Neural progenitor cell (in vitro differentiated cells): Measurements from ENCODE around the gene SRP14. TPM values are rescaled to one million over a fixed set of nuclear protein-coding genes. Genes with fewer than 3 reads are reported as not detected.

Source experiments
- DNase-seq: peaks from one replicate; pipeline ENCODE4 v3.0.0-alpha.2; 2016; ENCODE audit warnings: low spot score
- H2AFZ ChIP-seq: fragments of 200-600 bp; sonication (generic); replicated peaks from 2 replicates; pipeline ENCODE4 v1.6.1; 2016; ENCODE audit warnings: antibody characterized with exemption
- H3F3A ChIP-seq: fragments of 200-600 bp; sonication (generic); 2 replicates; pipeline ENCODE4 v1.6.1; 2016; ENCODE audit warnings: antibody characterized with exemption, low read depth
- H3K27ac ChIP-seq: fragments of 200-600 bp; sonication (generic); 2 replicates; pipeline ENCODE4 v1.5.1; 2016; ENCODE audit warnings: mild to moderate bottlenecking
- H3K27me3 ChIP-seq: fragments of 200-600 bp; sonication (generic); 2 replicates; pipeline ENCODE4 v1.6.1; 2016; ENCODE audit warnings: mild to moderate bottlenecking, moderate library complexity
- H3K36me3 ChIP-seq: fragments of 200-600 bp; sonication (generic); 2 replicates; pipeline ENCODE4 v1.5.1; 2016
- H3K4me1 ChIP-seq: fragments of 200-600 bp; sonication (generic); 2 replicates; pipeline ENCODE4 v1.6.1; 2016; ENCODE audit warnings: mixed run types
- H3K4me2 ChIP-seq: fragments of 200-600 bp; sonication (generic); 2 replicates; pipeline ENCODE4 v1.6.1; 2016
- H3K4me3 ChIP-seq: fragments of 200-600 bp; sonication (generic); 2 replicates; pipeline ENCODE4 v1.5.1; 2016
- H3K79me2 ChIP-seq: fragments of 200-600 bp; sonication (generic); 2 replicates; pipeline ENCODE4 v1.6.1; 2016; ENCODE audit warnings: low read depth
- H3K9ac ChIP-seq: fragments of 200-600 bp; sonication (generic); 2 replicates; pipeline ENCODE4 v1.6.1; 2016
- H3K9me3 ChIP-seq: fragments of 200-600 bp; sonication (generic); 2 replicates; pipeline ENCODE4 v1.5.1; 2016; ENCODE audit warnings: low read depth
- H4K20me1 ChIP-seq: fragments of 200-600 bp; sonication (generic); 2 replicates; pipeline ENCODE4 v1.6.1; 2016; ENCODE audit warnings: low read depth
- H3K27ac Mint-ChIP-seq: 3 replicates; pipeline ENCODE4 v1.8.0; 2021; ENCODE audit warnings: mixed read lengths
- H3K27me3 Mint-ChIP-seq: 2 replicates; pipeline ENCODE4 v1.8.0; 2022; ENCODE audit warnings: low read depth, mild to moderate bottlenecking, inconsistent platforms, moderate library complexity, mixed read lengths; ENCODE audit not compliant: insufficient read depth
- H3K36me3 Mint-ChIP-seq: 3 replicates; pipeline ENCODE4 v1.8.0; 2021; ENCODE audit warnings: mixed read lengths
- H3K4me1 Mint-ChIP-seq: 3 replicates; pipeline ENCODE4 v1.8.0; 2021; ENCODE audit warnings: mixed read lengths
- H3K4me3 Mint-ChIP-seq: 3 replicates; pipeline ENCODE4 v1.8.0; 2021; ENCODE audit warnings: mild to moderate bottlenecking, moderate library complexity, mixed read lengths
- H3K9me3 Mint-ChIP-seq: 3 replicates; pipeline ENCODE4 v1.8.0; 2020; ENCODE audit warnings: mixed read lengths
- CTCF ChIP-seq: fragments of 200-600 bp; sonication (generic); IDR thresholded peaks from 2 replicates; pipeline ENCODE4 v1.5.1; 2017; ENCODE audit warnings: antibody characterized with exemption, mild to moderate bottlenecking
- EZH2 ChIP-seq: fragments of 200-600 bp; sonication (generic); IDR thresholded peaks from 2 replicates; pipeline ENCODE4 v1.6.1; 2017; ENCODE audit warnings: antibody characterized with exemption, mild to moderate bottlenecking, moderate library complexity
- EZH2phosphoT487 ChIP-seq: fragments of 200-600 bp; sonication (generic); IDR thresholded peaks from 2 replicates; pipeline ENCODE4 v1.6.1; 2017; ENCODE audit warnings: antibody characterized with exemption
- total RNA-seq: library from RNA; depleted of rRNA; stranded (reverse); fragments of >200 nt; gene quantifications from 2 replicates; pipeline ENCODE4 v1.2.3, GENCODE V29; 2015; ENCODE audit warnings: low replicate concordance

Gene SRP14
- total RNA-seq, 1 donor from 2014 or later = 461 TPM

- peaks cover 59% of the 10 kb centered on the region for H3K4me1 ChIP-seq
- H3K27ac Mint-ChIP-seq = peak overlapping the region; percentile 84
- peak overlapping the region; percentile 43 for H3K4me3 Mint-ChIP-seq
Measured at GRCh38 chr15:40085266-40085665, 46.3 kb upstream of the SRP14 start.

GRCh38 chr15:40084650-40085049 lies 45.7 kb upstream of the SRP14 start:
- Histone ChIP-seq H3K4me1 (peaks cover 56% of the 10 kb centered on the region), H3K79me2 (no peaks in the 10 kb centered on the region), H3K4me3 (no peak overlapping the region), H3K27ac (no peak overlapping the region), H3F3A (peaks cover 36% of the 10 kb centered on the region), H3K9me3 (no peaks in the 10 kb centered on the region), H3K9ac (no peak overlapping the region), H3K4me2 (no peak overlapping the region), H3K36me3 (no peaks in the 10 kb centered on the region), H3K27me3 (peaks cover 44% of the 10 kb centered on the region), H4K20me1 (peaks cover 22% of the 10 kb centered on the region), H2AFZ (no peak overlapping the region)
- Mint-ChIP-seq H3K9me3 (no peaks in the 10 kb centered on the region), H3K27me3 (peaks cover 7% of the 10 kb centered on the region), H3K4me1 (peaks cover 92% of the 10 kb centered on the region), H3K27ac (peak overlapping the region; percentile 84), H3K4me3 (peak overlapping the region; percentile 43), H3K36me3 (peaks cover 3% of the 10 kb centered on the region)
- TF ChIP-seq EZH2phosphoT487 (no peak), CTCF (no peak), EZH2 (no peak)
- no peak for DNase-seq

More at GRCh38 chr15:40085266-40085665, 46.3 kb upstream of the SRP14 start:
- Mint-ChIP-seq H3K9me3 (no peaks in the 10 kb centered on the region), H3K4me1 (peaks cover 95% of the 10 kb centered on the region), H3K27me3 (peaks cover 7% of the 10 kb centered on the region), H3K36me3 (peaks cover 4% of the 10 kb centered on the region)
- peaks cover 28% of the 10 kb centered on the region for H4K20me1 ChIP-seq
- H3K79me2 ChIP-seq = no peaks in the 10 kb centered on the region
- H3K9me3 ChIP-seq = no peaks in the 10 kb centered on the region
- H3K4me3 ChIP-seq = no peak overlapping the region
- no peak for DNase-seq
- H3K27ac ChIP-seq = no peak overlapping the region
- TF ChIP-seq CTCF = no peak
- TF ChIP-seq EZH2 = no peak
- no peak for TF ChIP-seq EZH2phosphoT487
- H2AFZ ChIP-seq = no peak overlapping the region
- H3K4me2 ChIP-seq = no peak overlapping the region
- H3K36me3 ChIP-seq = no peaks in the 10 kb centered on the region
- peaks cover 44% of the 10 kb centered on the region for H3K27me3 ChIP-seq
- H3F3A ChIP-seq = peaks cover 42% of the 10 kb centered on the region
- H3K9ac ChIP-seq = no peak overlapping the region

GRCh38 chr15:40082195-40082883 lies 43.4 kb upstream of the SRP14 start:
- Mint-ChIP-seq H3K27ac (peak overlapping the region; percentile 93), H3K4me3 (peak overlapping the region; percentile 64), H3K27me3 (peaks cover 3% of the 10 kb centered on the region), H3K9me3 (no peaks in the 10 kb centered on the region), H3K36me3 (no peaks in the 10 kb centered on the region), H3K4me1 (peaks cover 73% of the 10 kb centered on the region)
- peak overlapping the region; percentile 22 for H3K4me3 ChIP-seq
- no peaks in the 10 kb centered on the region for H3K9me3 ChIP-seq
- no peak for DNase-seq
- H3K79me2 ChIP-seq = no peaks in the 10 kb centered on the region
- H3F3A ChIP-seq = peaks cover 26% of the 10 kb centered on the region
- H2AFZ ChIP-seq = peak overlapping the region; percentile 27
- H4K20me1 ChIP-seq = no peaks in the 10 kb centered on the region
- TF ChIP-seq EZH2 (no peak), EZH2phosphoT487 (no peak), CTCF (no peak)
- no peaks in the 10 kb centered on the region for H3K36me3 ChIP-seq
- H3K9ac ChIP-seq = no peak overlapping the region
- peaks cover 63% of the 10 kb centered on the region for H3K27me3 ChIP-seq
- H3K4me1 ChIP-seq = peaks cover 33% of the 10 kb centered on the region
- H3K27ac ChIP-seq = no peak overlapping the region
- peak overlapping the region; percentile 73 for H3K4me2 ChIP-seq
